ENCODE measurements around the gene CFAP74. TPM values are rescaled to one million over a fixed set of nuclear protein-coding genes. Genes with fewer than 3 reads are reported as not detected.

The CFAP74 gene
- total and polyA plus RNA-seq, 9 of the 15 experiments (the other 6 are each of a cell fraction or from before 2014, with no cell fraction given) = 0.03 to 0.15 (median 0.05) TPM; not detected in 6

GRCh38 chr1:2028870-2029560, 25.4 kb upstream of the CFAP74 start:
- BruUV-seq (replicated peaks) = no TSS peak
- TF ChIP-seq NFIC (IDR thresholded peaks at IDR 0.05) (peak; percentile 74), PBX2 (CRISPR knock-in tag; IDR thresholded peaks at IDR 0.05; ENCODE audit: low read depth) (no peak), PBX2 (tag; conservative IDR thresholded peaks at IDR 0.05; ENCODE audit: low read depth) (no peak), ZBTB9 (CRISPR knock-in tag; IDR thresholded peaks at IDR 0.05) (no peak)
- peaks cover 72 to 100% of the 10 kb centered on the region in 2 experiments for H3K27me3 ChIP-seq (ENCODE audit: control insufficient read depth in 2 of 2, insufficient read depth in 2 of 2, low read length in 2 of 2)
- ChIA-PET POLR2A (interaction anchor here (0.6 to 0.7 kb wide), 2 partner anchors 108 to 120 kb away, joined by 3 read pairs; no protein-coding TSS in a partner anchor), CTCF (ENCODE audit: low intra/inter-chr PET ratio) (no interaction called here)
- H3K79me2 ChIP-seq (ENCODE audit: control insufficient read depth, insufficient read depth, low read length) = no peaks in the 10 kb centered on the region
- in situ Hi-C loops (cut with MboI) (no loop called here), intact Hi-C loops (cut with micrococcal nuclease) (no loop called here)
- no peaks in the 10 kb centered on the region for H3K36me3 ChIP-seq (ENCODE audit: control insufficient read depth, insufficient read depth, low read length)
- ATAC-seq (no peak), DNase-seq (ENCODE audit: extremely low read depth in 1 of 4, low spot score in 3 of 4) (no peak), FAIRE-seq (no peak)
- H3K27ac ChIP-seq (ENCODE audit: extremely low read depth, low read depth, low read length) = no peak overlapping the region
- no peak overlapping the region for H3K4me2 ChIP-seq (ENCODE audit: insufficient read depth, low read length)
- H3K9me1 ChIP-seq (ENCODE audit: control insufficient read depth, insufficient read depth, low read length) = no peaks in the 10 kb centered on the region
- no peaks in the 10 kb centered on the region for H3K9me3 ChIP-seq (replicated peaks; ENCODE audit: control insufficient read depth, insufficient read depth, low read depth, low read length)
- peak overlapping the region in 1 of 2 experiments; percentile 26; a peak in 1 of 4 replicates for H3K9ac ChIP-seq (ENCODE audit: insufficient read depth in 1 of 2, low read depth in 2 of 2, low read length in 2 of 2)
- H2AFZ ChIP-seq (ENCODE audit: low read depth, low read length) = no peak overlapping the region
- H3K4me3 ChIP-seq = no peak overlapping the region
- 5% methylated on average over 26 of the region's 26 CpGs for WGBS (ENCODE audit: insufficient coverage, low coverage, missing lambda C conversion rate)
- H3K4me1 ChIP-seq (replicated peaks in 1 of 2; ENCODE audit: control insufficient read depth in 2 of 2, insufficient read depth in 2 of 2, low read length in 2 of 2) = peaks cover 0 to 39% of the 10 kb centered on the region in 2 experiments; a peak in 2 of 5 replicates
- peaks cover 17% of the 10 kb centered on the region for H4K20me1 ChIP-seq (replicated peaks; ENCODE audit: control insufficient read depth, insufficient read depth, low read length)
